ENCODE results near the gene MYH9.

GRCh38 chr22:36405221-36405661, 17.5 kb upstream of the MYH9 start:
- TF ChIP-seq YY1 (IDR thresholded peaks at IDR 0.05; ENCODE audit: extremely low read depth, insufficient replicate concordance, low read depth, low read length) (no peak), RAD21 (IDR thresholded peaks at IDR 0.05; ENCODE audit: low read depth) (no peak), POLR2A (IDR thresholded peaks at IDR 0.05; ENCODE audit: borderline replicate concordance, extremely low read depth, insufficient read depth, insufficient read length) (no peak), ZNF274 (IDR thresholded peaks at IDR 0.05; ENCODE audit: low read depth, low read length) (no peak), CTCF (IDR thresholded peaks at IDR 0.05 in 2 of 3, conservative IDR thresholded peaks at IDR 0.05 in 1 of 3; ENCODE audit: borderline replicate concordance in 1 of 3, insufficient read depth in 1 of 3, low read depth in 2 of 3, low read length in 2 of 3) (no peak), EZH2 (IDR thresholded peaks at IDR 0.05) (no peak), EZH2phosphoT487 (IDR thresholded peaks at IDR 0.05; ENCODE audit: borderline replicate concordance) (no peak), REST (IDR thresholded peaks at IDR 0.05; ENCODE audit: low read depth) (no peak), EGR1 (IDR thresholded peaks at IDR 0.05; ENCODE audit: low read depth) (no peak), SP1 (IDR thresholded peaks at IDR 0.05; ENCODE audit: low read depth) (no peak)

Measured in HCT116 (cell line).